ENCODE results near the gene SULF2.

SULF2 gene

DNA sequence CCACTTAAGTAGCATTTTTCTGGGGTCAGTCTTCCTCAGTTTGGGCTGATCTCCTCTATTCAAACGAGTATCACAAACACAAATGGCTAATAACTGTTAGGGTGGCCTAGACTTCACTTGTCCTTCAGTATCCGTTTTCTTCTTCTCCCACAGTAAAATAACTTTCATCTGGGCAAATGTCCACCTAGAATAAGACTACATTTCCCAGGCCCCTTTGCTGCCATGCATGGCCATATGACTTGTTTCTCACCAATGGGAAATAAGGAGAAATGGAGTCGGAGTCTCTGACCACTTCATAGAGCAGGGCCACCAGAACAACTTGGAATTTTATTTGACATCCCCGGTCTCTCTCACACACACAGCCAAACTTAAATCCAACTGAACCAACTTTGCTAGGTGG is 51.4 kb downstream of the SULF2 start:
- no peak for DNase-seq

- DNase-seq: no peak
Observed at GRCh38 chr20:47730744-47731143, 54.5 kb downstream of the SULF2 start.

DNA sequence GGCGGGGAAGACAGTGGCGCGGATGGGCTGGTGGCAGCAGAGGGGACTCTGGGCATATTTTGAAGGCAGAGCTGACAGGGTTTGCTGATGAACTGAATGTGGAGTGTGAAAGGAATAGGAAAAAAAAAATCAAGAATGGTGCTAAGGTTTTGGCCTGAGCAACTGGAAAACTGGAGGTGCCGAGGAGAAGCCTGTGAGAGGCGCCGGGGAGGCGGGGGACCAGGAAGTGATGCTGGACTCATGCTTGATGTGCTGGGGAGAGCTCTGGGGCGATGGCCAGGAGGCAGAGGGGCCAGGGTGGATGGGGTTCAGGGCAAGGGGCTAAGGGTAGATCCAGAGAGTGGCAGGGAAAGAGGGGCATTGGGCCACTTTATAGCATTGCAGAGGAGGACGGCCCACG is 55.8 kb downstream of the SULF2 start:
- no peak for DNase-seq

DNA sequence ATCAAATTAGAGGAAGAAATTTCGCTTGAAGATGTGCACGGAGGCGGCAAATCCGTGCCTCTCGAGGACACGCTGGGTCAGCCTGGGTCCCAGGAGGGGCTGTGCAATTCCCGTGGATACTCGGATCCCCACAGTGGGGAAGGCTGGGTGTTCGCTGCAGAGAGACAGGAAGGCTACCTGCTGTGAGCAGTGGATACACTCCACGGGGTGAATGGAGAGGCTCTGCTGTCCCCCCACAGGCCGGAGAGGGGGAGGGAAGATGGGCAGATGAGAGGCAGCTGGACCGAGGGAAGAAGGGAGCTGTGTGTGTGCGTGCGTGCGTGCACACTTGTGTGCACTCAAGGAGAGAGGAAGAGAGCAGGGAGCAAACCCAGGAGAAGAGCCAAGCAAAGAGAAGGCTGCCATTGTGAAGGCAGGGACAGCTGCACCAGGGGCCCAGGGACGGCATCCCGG is 57.3 kb downstream of the SULF2 start:
- DNase-seq: no peak

GRCh38 chr20:47727170-47727880 is 58.0 kb downstream of the SULF2 start:
- no peak for DNase-seq

- DNase-seq: no peak
Observed at GRCh38 chr20:47726632-47727031, 58.6 kb downstream of the SULF2 start.

GRCh38 chr20:47725248-47725973 is 59.9 kb downstream of the SULF2 start:
- no peak for DNase-seq

DNA sequence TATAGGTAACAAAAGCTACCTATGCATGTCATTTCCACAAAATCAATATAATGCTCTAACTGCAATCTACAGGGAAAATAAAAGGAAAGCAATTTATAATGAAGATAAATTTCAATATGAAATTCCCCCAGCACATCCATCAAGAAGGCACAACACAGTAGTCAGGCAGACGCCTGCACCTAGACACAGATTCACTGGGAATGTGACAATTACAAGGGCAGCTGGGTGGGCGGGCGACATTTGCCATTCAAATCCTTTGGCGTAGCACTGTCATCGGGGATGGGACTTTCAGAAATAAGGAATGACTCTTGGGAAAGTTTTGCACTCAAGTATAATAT is 60.4 kb downstream of the SULF2 start:
- no peak for DNase-seq

- DNase-seq: no peak
Observed at GRCh38 chr20:47724396-47724795, 60.9 kb downstream of the SULF2 start.

DNA sequence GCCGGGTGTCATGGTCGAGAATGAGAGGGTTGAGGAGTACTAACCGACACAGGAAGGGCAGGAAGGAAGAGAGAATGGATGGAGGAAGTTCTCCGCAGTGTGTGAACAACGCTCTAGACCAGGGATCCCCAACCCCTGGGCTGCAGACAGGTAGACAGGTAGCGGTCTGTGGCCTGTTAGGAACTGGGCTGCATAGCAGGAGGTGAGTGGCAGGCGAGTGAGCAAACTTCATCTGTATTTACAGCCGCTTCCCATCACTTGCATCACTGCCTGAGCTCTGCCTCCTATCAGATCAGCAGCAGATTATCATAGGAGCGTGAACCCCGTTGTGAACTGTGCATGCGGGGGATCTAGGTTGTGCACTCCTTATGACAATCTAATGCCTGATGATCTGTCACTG is 62.0 kb downstream of the SULF2 start:
- no peak for DNase-seq

GRCh38 chr20:47720636-47721427 is 64.4 kb downstream of the SULF2 start:
- no peak for DNase-seq

- DNase-seq: no peak
Observed at GRCh38 chr20:47719625-47720024, 65.7 kb downstream of the SULF2 start.

DNA sequence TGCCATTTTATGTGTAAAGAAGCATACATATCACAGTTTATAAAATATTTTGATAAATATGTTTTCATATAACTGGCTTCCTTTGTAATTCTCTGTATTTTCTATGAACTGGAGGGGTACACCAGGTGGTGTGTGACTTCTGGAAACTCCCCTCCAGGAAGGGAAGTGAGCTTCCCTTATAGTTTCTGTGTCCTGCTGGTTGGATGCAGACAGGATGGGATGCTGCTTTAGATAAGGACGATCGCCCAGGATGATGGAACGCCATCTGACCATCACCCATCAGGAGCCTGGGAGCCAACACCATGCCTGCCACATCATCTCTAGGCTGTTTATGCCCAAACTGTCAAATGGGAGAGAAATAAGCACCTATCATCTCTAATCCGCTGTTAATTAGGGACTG is 66.1 kb downstream of the SULF2 start:
- no peak for DNase-seq

- no peak for DNase-seq
Observed at GRCh38 chr20:47718398-47718797, 66.9 kb downstream of the SULF2 start.

- no peak for DNase-seq
Observed at GRCh38 chr20:47717421-47717820, 67.9 kb downstream of the SULF2 start.

- no peak for DNase-seq
Observed at GRCh38 chr20:47713878-47714450, 71.3 kb downstream of the SULF2 start.

- DNase-seq: no peak
Observed at GRCh38 chr20:47713163-47713562, 72.1 kb downstream of the SULF2 start.

DNA sequence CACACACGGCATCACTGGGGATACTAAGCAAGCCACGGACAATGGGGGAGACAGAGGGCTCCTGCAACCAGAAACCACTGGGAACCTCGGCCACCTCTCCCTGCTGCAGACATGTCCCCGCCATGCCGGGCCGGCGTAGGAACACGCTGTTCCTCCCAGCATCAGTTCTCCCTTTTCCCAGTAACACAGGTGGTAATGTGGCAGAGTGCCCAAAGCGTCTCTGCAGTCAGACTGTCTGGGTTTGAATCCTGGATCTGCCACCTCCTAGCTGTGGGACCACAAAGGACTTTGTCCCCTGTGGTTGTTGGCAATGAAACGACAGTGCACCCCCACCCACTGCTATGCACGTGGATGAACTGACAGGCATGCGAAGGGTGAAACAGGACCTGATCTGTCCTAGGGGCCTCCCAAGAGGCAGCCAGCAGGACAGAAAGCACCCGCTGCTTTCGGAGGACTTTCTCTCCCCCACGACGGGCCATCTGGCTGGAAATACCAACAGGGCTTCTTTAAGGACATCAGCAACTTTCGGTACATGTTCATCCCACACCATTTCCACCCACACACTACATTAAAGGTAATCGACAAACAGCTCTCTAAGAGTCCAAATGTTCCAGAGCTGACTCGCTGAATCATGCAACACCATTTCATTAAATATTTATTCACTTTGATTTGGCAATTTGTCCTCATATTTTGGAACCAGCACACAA is 74.1 kb downstream of the SULF2 start:
- DNase-seq: no peak

DNA sequence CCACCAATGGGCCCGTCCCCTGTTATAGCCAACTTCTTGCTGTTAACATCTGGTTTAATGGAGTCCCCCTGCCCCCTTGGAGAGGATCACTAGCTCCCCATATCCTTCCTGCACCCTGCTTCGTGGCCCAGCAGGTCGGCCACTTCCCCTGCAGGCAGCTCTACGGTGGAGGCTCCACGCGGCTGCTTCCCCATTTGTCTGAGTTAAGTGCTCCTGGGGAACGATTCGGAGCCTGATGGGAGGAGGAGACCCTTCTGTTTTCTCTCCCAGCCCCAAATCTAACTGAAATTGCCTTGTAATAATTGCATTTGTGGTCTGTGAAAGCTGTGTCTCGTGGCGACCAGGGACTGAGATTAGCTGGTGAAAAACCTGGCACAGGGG is 74.6 kb downstream of the SULF2 start:
- DNase-seq: no peak

- no peak for DNase-seq
Observed at GRCh38 chr20:47708953-47709833, 76.1 kb downstream of the SULF2 start.

DNA sequence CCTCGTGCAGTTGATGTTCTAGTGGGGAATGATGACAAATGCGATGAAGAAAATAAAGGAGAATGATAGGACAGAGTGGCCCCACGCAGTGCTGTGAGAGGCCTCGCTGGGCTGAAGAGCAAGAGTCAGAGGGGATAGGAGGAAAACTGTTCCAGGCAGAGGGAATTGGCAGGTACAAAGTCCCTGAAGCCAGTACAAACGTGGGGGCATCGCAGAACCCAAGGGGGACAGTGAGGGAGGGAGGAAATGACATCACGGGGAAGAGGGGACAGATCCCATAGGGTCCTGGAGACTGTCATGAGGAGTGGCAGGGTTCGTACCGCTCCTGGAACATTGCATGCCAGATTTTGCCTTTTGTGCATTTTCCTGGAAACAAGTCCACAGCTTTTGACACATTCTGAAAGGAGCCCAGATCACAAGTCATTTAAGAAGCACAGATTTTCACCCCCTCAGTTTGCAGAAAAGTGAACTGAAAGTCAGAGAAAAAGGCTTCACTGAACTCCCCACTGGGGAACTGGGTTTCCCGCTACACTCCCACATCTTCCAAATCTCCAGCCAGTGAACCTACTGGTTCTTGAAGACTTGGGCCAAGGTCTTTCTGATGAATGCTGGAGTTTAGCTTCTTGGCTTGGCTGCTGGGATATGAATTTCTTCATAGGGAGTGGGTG is 77.0 kb downstream of the SULF2 start:
- no peak for DNase-seq

All from DMS79 (cell line).